NOMO-1 (cell line): Measurements from ENCODE around the gene NPIPB12.
"Not testable (repeated sequence)": the region's sequence is repeated elsewhere in the genome, so short reads cannot be mapped to it uniquely, and the experiment has no call there.

Experiments
- DNase-seq, 2 experiments: peaks; one replicate each; lab custom pipeline; 2025; ENCODE audit not compliant: unreplicated experiment in 2 of 2; lab: John Stamatoyannopoulos, UW

The NPIPB12 gene

DNA sequence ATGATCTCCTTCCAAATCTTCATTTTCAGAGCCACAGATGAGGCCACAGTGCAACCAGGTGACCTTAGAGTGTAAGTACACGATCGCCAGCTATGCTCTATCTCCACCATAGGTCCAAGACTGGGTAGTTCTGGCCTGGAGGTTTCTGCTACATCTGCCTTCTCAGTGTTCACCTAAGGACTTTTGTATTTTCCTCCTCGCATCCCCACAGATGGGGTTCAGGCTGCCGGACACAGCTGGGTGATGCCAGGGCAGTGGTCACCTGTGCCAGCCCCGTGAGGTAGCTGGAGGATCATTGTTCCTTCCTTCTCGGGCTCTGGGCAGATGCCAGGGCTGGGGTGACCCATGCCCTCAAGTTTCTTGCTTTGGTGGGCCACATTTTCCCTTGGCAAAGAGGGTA is at the start of gene NPIPB12:
Gene NPIPB12 (minus strand): TSS at position 101 of the 400 bp plus-strand sequence.
- not testable (repeated sequence) for DNase-seq

- DNase-seq = not testable (repeated sequence)
Measured at GRCh38 chr16:29521520-29521919, 15.3 kb upstream of the NPIPB12 start.

GRCh38 chr16:29482276-29482675 is 23.9 kb downstream of the NPIPB12 start:
- DNase-seq = not testable (repeated sequence)

GRCh38 chr16:29472065-29472464 is 34.1 kb downstream of the NPIPB12 start:
- DNase-seq = not testable (repeated sequence)

- not testable (repeated sequence) for DNase-seq
Measured at GRCh38 chr16:29469660-29470059, 36.5 kb downstream of the NPIPB12 start.

DNA sequence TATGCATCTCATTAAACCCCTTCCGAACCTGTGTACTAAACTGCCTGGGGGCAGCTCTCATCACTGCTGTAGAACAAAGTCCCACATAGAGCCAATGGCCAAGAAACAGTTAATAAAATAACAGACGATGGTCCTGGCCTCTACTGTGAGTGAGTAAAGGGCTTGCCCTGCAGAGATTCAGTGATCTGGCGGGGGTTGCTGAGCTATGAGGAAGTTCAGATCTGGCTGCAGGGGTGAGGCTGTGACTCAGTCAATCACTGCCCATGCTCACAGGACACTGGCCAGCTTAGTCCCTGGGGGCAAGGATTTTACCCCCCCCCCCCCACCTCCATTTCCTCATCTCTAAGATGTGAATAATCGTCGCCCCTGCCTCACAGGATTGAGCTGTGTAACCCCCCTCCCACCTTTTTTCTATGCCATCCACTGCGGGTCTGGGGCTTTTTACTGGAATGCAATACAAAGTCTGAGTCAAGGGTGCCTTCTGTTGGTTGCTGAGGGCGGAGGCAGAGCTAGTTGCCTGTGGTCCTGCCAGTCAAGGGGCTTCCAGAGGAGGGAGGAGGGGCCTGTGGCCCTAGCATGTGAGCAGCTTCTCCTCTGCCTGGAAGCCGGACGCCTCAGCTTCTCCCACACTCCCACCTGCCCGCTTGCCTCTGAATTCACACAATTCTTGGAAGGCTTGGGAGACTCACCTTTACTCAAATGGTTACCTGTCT is 38.4 kb downstream of the NPIPB12 start:
- not testable (repeated sequence) for DNase-seq

GRCh38 chr16:29466904-29467303 is 39.3 kb downstream of the NPIPB12 start:
- DNase-seq = not testable (repeated sequence)

- DNase-seq = not testable (repeated sequence)
Measured at GRCh38 chr16:29465985-29466824, 40.0 kb downstream of the NPIPB12 start.

GRCh38 chr16:29460647-29461030 is 45.6 kb downstream of the NPIPB12 start:
- not testable (repeated sequence) for DNase-seq

- not testable (repeated sequence) for DNase-seq
Measured at GRCh38 chr16:29459706-29460646, 46.2 kb downstream of the NPIPB12 start, which contains the start of gene SULT1A4. TSS of gene SULT1A4 (plus strand) at chr16:29459913. CDS start at chr16:29461386, 1,473 bp downstream.

GRCh38 chr16:29457660-29458059 is 48.5 kb downstream of the NPIPB12 start:
- not testable (repeated sequence) for DNase-seq

DNA sequence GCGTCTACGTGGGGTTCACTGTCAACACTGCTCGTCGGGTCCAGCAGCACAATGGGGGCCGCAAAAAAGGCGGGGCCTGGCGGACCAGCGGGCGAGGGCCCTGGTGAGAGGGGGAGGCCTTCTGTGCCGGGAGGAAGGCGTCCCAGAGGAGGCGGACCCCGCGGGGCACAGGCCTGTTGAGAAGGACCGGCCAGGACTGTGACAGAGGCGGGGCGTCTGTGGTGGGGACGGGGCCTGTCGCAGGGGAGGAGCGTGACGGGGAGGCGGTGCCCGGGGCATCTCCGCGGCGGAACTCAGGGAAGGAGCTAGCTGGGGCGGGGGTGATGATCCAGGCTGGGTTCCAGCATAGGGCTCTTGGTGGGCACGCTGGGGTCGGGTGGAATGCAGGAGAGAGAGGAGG is 51.4 kb downstream of the NPIPB12 start:
- not testable (repeated sequence) for DNase-seq

- DNase-seq = not testable (repeated sequence)
Measured at GRCh38 chr16:29454269-29454668, 51.9 kb downstream of the NPIPB12 start, which contains the start of the genes BOLA2 and SLX1B. TSS of gene BOLA2 (minus strand) at chr16:29454351. CDS start at chr16:29454253, 98 bp downstream. TSS of gene SLX1B (plus strand) at chr16:29454533.

DNA sequence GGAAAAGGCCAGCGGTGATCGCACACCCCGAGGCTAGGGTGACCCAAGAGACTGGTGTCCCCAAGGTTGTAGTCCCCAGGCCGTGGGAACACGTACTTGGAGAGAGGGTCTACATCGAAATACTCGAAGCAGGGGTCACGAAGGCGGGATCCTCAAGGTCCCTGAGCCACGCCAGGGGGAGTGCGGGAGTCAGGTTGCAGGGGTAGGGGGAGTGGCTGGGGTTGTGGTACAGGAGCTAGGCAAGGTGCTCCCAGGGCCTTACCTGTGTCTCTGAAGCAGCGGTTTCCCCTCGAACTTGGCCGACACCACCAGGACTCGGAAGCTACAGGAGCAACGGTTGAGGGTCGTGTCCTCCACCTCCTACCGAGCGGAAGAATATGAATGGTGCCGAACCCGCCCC is 52.5 kb downstream of the NPIPB12 start:
- DNase-seq = not testable (repeated sequence)
